Stimulated activated CD4-positive, alpha-beta T cell treated with anti-CD3 and anti-CD28 coated beads, Interleukin-12 subunit alpha, Interleukin-12 subunit beta, amount 100 ng/mL, for 24 hours (primary cell): Measurements from ENCODE around the gene EFNA4.

ENCODE experiments used
- DNase-seq, 2 experiments: peaks; one replicate each; pipeline ENCODE4 v3.0.0-alpha.2; 2020; ENCODE audit warnings: low read depth in 2 of 2

Gene EFNA4

DNA sequence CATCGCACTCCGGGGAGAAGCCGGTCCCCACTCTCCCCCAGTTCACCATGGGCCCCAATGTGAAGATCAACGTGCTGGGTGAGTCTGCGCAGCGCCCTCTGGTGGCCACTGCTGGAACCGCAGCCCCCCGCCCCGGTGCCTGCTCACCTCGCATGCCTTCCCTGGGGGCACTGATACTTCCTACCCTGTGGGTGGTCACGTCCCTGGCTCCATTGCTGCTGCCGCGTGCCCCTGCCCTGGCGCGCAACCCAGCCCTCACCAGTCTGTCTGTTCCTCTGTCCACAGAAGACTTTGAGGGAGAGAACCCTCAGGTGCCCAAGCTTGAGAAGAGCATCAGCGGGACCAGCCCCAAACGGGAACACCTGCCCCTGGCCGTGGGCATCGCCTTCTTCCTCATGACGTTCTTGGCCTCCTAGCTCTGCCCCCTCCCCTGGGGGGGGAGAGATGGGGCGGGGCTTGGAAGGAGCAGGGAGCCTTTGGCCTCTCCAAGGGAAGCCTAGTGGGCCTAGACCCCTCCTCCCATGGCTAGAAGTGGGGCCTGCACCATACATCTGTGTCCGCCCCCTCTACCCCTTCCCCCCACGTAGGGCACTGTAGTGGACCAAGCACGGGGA, 22.7 kb downstream of the EFNA4 start:
- DNase-seq = peak; percentile 57 to 77

DNA sequence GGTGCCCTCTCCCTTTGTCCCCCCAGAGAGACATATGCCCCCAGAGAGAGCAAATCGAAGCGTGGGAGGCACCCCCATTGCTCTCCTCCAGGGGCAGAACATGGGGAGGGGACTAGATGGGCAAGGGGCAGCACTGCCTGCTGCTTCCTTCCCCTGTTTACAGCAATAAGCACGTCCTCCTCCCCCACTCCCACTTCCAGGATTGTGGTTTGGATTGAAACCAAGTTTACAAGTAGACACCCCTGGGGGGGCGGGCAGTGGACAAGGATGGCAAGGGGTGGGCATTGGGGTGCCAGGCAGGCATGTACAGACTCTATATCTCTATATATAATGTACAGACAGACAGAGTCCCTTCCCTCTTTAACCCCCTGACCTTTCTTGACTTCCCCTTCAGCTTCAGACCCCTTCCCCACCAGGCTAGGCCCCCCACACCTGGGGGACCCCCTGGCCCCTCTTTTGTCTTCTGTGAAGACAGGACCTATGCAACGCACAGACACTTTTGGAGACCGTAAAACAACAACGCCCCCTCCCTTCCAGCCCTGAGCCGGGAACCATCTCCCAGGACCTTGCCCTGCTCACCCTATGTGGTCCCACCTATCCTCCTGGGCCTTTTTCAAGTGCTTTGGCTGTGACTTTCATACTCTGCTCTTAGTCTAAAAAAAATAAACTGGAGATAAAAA, 23.5 kb downstream of the EFNA4 start:
- DNase-seq = no peak

DNA sequence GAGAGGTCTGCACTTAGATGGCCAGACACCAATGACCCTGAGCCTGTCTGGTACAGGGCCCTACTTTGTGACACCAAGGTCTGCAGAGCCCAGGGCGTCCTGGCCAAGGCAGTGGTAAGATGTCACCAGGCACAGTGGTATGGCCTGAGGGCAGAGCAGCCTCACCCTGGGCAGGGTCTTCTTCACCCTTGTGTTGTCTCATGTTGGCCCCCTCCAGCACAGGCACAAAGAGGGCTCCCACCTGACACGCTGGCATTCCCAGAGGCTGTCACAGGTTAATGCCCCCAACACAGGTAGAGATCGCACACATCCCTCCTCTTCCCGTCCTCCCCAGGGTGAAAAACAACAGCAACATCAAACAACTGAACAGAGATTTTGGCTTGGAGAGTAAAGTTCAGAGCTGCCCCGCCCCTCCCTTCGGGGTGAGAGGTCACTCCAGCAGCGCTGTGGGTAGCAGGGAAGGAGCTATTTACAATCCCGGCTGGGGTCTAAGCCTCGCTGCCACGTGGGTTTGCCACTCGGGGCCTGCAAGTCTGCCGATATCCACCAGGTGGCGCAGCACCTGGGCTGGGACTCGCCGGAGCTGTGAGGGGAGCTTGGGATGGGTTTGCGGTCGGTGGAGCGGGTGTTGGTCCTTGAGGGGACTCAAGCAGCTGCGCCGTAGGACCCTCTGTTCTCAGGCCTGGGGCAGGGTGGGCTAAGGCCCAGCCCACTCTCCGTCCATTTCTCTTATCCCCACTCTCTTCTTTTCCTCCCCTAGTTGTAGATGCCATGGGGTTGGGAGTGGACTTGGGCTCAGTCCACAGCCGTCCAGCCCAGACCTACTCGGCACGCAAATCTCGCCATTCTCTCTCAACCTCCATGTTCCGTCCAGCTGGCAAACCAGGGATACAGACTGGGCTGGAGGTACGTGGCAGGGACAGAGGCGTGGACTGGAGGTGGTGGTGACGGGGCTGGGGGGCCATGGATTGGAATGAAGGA, 27.8 kb downstream of the EFNA4 start:
- peak; percentile 65 to 80 for DNase-seq

DNA sequence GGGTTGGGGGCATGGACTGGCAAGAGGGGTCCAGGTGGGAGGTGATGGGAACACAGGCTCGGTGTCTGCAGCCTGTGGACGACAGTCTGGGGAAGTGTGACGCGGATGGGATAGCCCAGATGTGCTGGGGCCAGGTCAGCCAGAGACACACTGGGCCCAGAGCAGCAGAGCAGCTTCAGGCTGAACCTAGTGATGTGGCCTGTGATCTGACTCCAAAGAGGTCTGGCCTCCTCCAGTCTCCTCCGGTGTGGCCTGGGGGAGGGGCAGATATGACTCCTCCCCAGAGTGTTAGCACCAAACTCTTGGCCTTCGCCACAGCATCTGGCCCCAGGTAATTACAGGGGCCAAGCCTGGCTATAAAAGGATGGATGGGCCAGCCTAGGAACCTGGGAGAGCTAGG, 28.6 kb downstream of the EFNA4 start:
- DNase-seq = no peak

DNA sequence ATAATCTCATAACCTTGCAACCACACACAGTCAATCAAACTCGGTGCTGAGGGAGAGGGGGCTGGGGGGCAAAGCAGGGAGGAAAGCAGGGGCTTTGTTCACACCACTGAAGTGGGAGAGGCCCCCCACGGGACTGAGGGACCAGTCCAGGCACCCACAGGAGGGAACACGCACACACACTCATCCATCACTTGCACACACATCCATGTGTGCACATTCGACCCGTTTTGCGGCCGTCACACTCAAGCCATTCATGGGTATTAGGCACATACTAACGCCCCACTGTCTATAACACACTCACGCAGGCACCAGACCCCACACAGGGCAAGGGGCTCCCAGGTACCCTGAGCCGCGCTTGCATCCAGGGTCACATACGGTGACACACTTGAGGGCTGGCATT, 29.1 kb downstream of the EFNA4 start:
- no peak for DNase-seq

DNA sequence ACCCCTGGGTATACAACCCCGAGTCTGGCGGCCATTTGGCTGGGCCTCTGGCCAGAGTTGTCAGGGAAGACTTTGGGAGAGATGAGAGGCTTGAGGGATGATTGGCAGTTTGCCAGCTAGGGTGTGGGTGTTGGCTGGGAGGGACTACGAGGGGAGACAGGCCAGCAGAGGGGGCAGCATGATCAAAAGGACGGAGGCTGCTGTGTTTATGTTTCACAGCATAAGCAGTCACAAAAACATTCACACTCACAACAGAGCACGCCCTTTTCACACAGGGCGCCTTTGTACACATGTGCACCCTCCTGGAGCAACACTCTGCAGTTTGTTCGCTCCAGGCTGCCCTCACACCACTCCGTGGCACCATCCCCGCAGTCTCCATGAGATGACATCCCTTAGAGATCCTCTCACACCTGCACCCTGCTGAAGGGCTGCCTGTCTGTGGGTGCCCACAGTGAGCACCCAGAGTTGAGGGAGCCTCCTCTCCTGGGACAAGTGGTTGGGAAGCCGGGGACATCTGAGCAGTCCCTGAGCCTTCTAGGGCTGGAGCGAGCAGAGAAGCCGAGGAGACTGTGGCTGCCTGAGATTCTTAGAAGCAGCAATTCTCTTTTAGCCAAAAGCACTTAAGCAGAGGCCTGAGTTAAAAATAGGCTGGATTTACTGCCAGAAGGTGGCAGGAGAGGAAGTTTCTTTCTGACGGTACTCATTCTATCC, 30.5 kb downstream of the EFNA4 start:
- no peak for DNase-seq

DNA sequence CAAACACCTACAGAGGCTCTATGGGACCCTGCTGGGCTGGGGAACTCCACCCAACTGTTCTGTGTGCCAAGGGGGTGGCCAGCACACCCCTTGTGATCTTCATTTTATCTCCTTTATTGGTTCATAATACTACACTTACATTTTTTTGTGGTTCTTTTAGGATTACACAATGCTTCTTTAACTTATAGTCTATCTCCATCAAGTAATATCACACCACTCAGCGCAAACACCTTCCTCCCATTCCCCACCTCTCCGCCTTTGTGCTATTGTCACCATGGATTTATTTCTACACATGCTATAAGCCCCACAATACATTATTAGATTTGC, 31.0 kb downstream of the EFNA4 start:
- no peak for DNase-seq

DNA sequence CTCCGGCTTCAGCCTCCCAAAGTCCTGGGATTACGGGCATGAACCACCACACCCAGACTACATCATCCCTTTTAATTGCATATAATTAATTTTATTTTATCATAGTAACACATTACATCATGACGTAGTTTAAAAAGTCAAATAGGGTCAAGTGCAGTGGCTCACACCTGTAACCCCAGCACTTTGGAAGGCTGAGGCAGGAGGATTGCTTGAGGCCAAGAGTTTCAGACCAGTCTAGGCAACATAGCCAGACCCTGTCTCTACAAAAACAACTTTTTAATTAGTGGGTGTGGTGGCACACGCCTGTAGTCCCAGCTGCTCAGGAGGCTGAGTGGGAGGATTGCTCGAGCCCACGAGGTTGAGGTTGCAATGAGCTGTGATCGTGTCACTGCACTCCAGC, 35.8 kb downstream of the EFNA4 start:
- DNase-seq = no peak

DNA sequence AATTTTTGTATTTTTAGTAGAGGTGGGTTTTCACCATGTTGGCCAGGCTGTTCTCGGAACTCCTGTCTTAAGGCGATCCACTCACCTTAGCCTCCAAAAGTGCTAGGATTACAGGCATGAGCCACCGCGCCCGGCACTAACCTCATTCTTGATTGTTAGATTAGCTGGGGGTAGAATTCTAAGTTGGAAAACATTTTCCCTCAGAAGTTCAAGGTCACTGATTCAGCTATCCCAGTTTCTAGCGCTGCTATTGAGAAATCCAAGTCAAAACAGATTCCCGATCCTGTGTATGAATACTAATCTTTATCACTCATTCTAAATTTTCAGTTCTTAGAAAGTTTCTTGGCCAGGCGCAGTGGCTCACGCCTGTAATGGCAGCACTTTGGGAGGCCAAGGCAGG, 39.8 kb downstream of the EFNA4 start:
- no peak for DNase-seq

DNA sequence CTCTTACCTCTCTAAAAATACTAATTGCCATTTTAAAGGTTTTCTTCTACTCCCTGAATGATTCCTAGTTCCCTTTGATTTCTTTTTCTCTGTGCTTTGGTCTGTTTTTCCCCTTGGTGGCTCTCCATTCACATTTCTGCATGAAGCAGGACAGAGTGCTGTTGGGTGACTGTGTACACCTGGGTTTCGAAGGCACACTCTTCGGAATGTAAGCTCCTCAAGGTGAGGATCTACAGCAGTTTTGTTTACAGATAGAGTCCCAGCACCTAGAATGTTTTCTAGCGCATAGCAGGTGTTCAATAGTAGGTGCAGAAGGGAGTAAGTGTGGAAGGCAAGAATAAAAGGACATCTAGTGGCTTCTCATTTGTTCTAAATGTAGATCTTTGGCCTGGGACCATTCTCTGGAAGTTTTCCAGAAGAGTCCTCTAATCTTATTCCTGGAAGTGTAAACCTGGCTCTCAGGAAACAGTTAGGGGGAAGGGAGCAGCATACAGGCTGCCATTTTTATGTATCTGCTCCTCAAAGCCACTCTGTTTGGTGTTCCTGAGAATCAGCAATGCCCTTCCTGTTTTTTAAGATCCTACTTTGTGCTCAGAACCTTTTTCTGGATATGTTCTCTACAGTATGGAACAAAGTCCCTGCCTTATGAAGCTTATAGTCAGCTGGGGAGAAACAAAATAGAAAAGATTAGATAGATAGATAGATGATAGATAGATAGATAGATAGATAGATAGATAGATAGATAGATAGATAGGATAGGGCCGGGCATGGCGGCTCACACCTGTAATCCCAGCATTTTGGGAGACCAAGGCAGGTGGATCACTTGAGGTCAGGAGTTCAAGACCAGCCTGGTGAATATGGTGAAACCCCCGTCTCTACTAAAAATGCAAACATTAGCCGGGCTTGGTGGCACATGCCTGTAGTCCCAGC, 41.3 kb downstream of the EFNA4 start:
- DNase-seq = no peak

DNA sequence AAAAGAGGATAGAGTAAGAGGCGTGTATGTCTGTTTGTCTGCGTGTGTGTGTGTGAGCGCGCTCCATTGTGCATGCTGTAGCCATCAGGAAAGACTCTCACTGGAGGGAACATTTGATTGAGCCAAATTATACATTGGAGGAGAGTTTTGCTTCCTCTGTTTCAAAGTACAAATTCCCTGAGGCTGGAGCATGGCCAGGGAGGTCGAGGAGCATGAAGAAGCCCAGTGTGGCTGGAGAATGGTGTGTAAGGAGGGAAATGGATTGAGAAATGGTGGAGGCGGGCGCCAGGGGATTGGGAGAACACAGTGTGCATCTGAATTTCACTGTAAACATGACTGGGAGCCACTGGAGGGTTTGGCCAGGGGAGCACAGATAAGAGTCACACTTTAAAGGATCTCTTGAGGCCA, 42.1 kb downstream of the EFNA4 start:
- DNase-seq = no peak

DNA sequence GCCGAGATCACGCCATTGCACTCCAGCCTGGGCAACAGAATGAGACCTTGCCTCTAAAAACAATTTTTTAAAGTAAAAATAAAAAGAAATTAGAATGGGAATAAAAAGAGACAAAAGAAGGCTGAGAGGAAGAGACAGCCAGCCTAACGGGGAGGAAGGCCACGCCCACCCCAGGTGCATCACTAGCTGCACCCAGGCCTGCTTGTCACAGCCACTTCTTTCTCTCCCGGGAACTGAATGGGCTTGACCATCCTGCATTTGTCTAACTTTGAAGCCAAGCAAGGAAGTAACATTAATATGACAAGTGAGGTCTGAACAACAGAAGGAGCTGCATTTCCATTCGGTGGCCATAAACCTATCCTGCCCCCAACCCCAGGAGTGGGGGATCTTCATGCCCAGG, 43.3 kb downstream of the EFNA4 start:
- no peak for DNase-seq

DNA sequence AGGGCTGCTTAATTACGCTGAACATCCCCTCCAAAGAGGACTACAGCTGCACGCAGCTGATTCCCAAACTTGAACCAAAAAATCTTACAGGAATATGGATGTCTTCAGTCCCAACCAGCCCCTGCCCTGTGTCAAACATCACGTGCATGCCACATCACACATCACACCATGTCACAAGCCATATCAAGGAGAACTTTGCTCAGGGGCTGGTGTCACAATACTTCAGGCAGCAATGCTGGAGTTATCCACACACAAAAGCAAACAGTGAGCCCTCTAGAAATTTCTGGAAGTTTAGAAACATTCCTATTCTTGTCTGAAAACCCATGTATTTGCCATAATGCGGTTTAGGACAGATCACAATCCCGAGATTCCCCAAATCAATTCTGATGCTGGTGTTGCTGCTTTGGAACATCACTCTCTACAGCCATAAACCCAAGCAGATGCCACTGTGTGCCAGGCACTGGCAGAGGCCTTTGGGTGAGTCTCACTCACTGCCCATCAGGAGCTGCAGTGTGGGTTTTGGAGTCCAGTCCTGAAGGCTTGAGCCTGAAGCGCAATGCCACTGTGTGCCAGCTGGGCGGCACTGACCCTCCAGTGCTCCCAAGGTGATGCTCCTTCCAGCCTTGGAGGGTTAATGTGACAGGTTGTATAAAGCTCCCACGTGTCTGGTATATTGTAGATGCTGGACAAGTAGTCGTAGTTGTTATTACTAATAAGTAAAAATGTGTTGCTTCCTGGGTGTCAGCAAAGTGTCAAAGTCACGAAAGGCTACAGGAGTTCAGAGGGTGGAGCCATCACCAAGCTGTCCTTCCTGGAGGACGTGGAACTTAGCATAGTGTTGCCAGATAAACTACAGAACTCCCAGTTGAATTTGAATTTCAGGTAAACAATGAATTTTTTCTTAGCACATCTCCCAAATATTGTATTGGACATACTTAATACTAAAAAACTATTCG, 44.0 kb downstream of the EFNA4 start:
- DNase-seq = no peak

DNA sequence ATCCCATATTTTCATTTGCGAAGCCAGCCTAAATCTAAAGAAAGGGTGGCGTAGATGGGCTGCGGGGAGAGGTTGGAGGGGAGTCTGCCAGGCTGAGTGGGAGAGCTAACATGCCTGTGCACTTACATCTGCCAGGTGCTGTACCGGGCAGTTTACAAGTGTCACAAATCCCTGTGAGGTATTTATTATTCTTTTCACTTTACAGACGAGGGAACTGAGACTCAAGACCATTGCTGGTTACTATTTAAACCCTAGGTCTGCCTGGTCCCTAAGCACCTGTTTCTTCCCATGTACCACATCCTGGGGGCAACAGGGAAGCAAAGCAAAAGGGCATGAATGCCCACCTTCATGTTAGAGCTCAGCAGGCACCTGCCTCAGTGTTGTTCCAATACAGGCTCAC, 44.8 kb downstream of the EFNA4 start:
- DNase-seq = no peak

DNA sequence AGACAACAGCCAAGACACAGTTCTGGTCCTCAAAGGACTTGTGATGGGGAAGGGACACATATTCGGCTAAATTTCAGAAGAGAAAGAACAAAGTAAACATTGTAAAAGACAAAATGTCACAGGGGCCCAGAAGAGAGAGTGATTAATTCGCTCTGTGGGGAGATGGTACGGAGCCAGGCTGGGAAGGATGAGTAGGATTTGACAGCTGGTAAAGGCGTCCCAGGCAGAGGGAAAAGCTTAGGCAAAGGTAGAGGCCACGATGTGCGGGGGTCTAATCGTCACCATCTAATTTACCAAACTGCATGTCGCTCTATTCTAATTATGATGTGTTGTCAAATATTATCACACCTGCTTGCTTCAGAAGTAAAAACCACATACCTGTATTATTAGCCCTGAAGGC, 46.8 kb downstream of the EFNA4 start:
- DNase-seq = no peak

DNA sequence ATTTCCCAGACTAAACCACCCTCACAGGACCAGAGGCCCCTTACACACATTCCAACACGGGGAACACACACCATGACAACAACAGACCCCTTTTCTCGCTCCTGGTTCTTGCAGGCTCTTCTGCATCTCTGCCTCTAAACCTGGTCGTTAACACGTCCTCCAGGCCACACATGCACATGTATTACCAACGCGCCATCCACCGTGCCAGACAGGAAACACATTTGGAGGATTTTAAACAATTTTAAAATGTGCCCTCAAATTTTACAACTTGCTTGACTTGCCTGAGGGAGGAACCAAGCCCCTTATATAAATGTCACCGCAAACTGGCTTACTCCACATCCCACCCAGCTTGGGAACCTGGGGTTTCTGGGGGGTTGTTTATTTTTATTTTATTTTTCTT, 47.3 kb downstream of the EFNA4 start:
- DNase-seq = no peak

DNA sequence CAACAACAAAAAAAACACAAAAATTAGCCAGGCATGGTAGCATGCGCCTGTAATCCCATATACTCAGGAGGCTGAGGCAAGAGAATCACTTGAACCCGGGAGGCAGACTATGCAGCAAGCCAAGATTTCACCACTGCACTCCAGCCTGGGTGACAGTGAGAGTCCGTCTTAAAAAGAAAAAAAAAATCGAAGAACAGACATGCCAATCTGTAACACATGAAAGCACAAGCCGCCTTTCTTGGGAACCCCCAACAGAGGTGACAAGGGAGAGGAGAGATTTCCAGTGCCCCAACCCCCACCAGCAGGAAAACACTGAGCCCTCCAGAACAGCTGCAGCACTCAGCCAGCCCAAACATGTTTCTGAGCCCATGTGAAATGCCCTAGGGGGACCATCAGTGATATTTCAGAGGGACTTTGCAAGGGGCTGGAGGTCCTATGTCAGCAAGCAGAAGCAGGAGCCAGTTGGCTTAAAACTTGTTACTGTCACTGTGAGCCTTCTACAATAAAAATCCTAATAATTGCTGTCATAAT, 50.0 kb downstream of the EFNA4 start:
- DNase-seq = no peak

DNA sequence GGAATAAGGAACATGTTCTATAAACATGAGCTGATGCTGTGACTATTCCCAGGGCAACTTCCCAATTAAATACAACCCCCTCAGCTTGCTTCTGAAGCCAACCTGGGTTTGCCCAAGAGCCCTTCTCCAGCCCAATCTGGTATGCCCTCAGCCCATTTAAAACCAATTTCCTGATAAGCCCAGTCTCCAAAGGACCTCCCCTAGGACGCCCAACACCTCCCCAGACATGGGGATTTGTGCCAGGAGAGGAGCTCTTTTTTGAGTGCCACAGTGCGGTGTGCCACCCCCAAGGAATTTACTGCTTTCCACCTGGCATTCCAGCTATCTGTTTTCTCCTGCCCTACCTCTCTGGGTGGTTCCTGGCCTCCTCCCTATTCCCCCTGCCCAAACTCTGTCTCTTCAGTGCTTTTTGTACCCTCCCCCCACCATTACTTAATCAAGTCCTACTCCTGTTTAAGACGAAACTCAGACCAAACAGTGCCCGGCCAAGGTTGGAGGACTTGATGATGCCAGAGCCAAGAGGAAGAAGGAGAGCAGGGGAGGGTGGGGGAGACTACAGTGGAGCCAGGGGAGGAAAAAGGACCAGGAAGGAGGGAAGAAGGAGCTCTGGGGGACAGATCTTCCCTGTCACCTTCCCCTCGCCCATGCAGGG, 52.7 kb downstream of the EFNA4 start:
- no peak for DNase-seq

DNA sequence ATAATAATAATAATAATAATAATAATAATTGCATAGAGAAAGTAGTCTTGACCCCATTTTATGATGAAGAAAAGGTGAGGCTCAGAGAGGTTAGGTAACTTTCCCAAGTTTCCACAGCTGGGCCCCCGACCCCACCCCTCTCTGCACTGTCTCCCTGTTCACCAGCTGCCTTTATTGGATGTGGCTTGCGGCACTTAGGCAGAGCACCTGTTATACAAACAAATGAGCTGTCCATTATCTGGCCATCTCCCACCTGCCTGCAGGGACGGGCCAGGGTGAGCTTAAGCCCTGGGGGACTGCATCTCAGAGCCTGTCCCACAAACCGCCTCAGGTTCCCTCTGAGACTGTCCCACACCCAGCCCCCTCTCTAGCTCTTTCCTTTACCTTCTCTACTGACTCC, 54.1 kb downstream of the EFNA4 start:
- no peak for DNase-seq
